ENCODE measurements around the gene HAO2. TPM values are rescaled to one million over a fixed set of nuclear protein-coding genes. Genes with fewer than 3 reads are reported as not detected.
"Not testable (repeated sequence)": the region's sequence is repeated elsewhere in the genome, so short reads cannot be mapped to it uniquely, and the experiment has no call there.

The HAO2 gene
- total RNA-seq, 1 experiment from 2014 or later = not detected

DNA sequence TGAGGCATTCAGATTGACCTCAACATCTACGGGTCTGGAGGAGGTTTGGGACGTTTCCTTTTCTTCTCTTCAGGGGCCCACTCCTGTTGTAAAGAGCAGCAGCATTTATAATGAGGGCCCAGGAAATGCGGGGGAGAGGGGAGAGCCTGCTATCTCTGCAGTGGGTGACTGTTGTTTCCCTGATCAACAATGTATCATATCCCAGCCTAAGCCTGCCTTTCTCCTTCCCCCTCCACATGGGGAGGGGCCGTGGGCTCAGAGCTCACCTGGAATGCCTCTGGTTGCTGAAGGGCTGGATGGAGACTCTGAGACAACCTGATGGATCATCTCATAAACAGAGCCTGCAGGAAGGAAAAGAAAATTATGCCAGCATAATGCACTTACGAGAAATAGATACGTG is 36.0 kb upstream of the HAO2 start:
- H3K27ac ChIP-seq (ENCODE audit: low read depth, low read length, poor library complexity, severe bottlenecking) = no peak overlapping the region
- no peaks in the 10 kb centered on the region for H3K27me3 ChIP-seq (replicated peaks; ENCODE audit: insufficient read depth, low read depth, low read length, poor library complexity)
- intact Hi-C loops (cut with micrococcal nuclease; ENCODE audit: unreplicated experiment) = no loop called here
- H3K9me3 ChIP-seq (ENCODE audit: low read depth, low read length, poor library complexity, severe bottlenecking) = no peaks in the 10 kb centered on the region
- TF ChIP-seq EZH2 (IDR thresholded peaks at IDR 0.05; ENCODE audit: borderline replicate concordance, low read depth, low read length, poor library complexity, severe bottlenecking) = no peak
- TF ChIP-seq CTCF (conservative IDR thresholded peaks at IDR 0.05; ENCODE audit: low read depth, low read length) = no peak
- POLR2A ChIA-PET (ENCODE audit: low non-redundant PET) = no interaction called here
- no peak overlapping the region for H3K4me3 ChIP-seq (ENCODE audit: low read depth, low read length, poor library complexity, severe bottlenecking)
- DNase-seq (ENCODE audit: low spot score) = no peak
- CTCF ChIA-PET = interaction anchor here (0.5 kb wide), 1 partner anchor 94 kb away, joined by 7 read pairs; no protein-coding TSS in a partner anchor
- BruUV-seq (replicated peaks) = no TSS peak
- H3K36me3 ChIP-seq (ENCODE audit: insufficient read depth, low read length, poor library complexity, severe bottlenecking) = no peaks in the 10 kb centered on the region
- H3K4me1 ChIP-seq (ENCODE audit: insufficient read depth, low read length, poor library complexity, severe bottlenecking) = no peaks in the 10 kb centered on the region

DNA sequence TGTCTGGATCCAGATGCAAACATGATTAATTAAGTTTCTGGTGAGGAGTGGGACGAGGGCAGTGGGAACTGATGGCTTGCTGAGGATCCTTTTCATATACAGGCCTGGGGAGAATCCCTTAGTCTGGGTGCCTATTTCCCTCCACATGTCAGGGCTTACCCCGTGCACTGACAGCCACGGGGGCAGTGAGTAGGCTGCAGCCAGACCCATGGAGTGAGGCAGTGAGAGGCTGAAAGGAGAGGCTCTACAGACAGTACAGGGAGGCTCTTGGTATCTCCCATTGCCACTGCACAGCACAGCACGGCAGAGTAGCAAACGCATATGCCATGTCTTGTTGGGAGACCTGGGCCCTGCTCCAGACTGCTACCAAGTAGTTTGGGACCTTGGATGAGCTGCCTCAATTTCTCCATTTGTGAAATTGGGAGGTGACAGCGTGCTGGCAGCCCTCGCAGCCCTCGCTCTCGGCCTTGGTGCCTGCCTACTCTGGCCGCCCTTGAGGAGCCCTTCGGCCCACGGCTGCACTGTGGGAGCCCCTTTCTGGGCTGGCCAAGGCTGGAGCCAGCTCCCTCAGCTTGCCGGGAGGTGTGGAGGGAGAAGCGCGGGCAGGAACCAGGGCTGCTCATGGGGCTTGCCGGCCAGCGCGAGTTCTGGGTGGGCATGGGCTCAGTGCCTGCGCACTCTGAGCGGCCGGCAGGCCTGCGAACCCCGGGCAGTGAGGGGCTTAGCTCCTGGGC is 35.3 kb upstream of the HAO2 start:
- ChIA-PET CTCF (no interaction called here), POLR2A (ENCODE audit: low non-redundant PET) (no interaction called here)
- no TSS peak for BruUV-seq (replicated peaks)
- intact Hi-C loops (cut with micrococcal nuclease; ENCODE audit: unreplicated experiment) = no loop called here
- H3K36me3 ChIP-seq (ENCODE audit: insufficient read depth, low read length, poor library complexity, severe bottlenecking) = no peaks in the 10 kb centered on the region
- no peaks in the 10 kb centered on the region for H3K27me3 ChIP-seq (replicated peaks; ENCODE audit: insufficient read depth, low read depth, low read length, poor library complexity)
- H3K4me3 ChIP-seq (ENCODE audit: low read depth, low read length, poor library complexity, severe bottlenecking) = no peak overlapping the region
- no peak for DNase-seq (ENCODE audit: low spot score)
- H3K9me3 ChIP-seq (ENCODE audit: low read depth, low read length, poor library complexity, severe bottlenecking) = no peaks in the 10 kb centered on the region
- H3K4me1 ChIP-seq (ENCODE audit: insufficient read depth, low read length, poor library complexity, severe bottlenecking) = no peaks in the 10 kb centered on the region
- TF ChIP-seq CTCF (conservative IDR thresholded peaks at IDR 0.05; ENCODE audit: low read depth, low read length) (no peak), EZH2 (IDR thresholded peaks at IDR 0.05; ENCODE audit: borderline replicate concordance, low read depth, low read length, poor library complexity, severe bottlenecking) (no peak)
- no peak overlapping the region for H3K27ac ChIP-seq (ENCODE audit: low read depth, low read length, poor library complexity, severe bottlenecking)

- H3K9me3 ChIP-seq (ENCODE audit: low read depth, low read length, poor library complexity, severe bottlenecking); BruUV-seq (replicated peaks); H3K27me3 ChIP-seq (replicated peaks; ENCODE audit: insufficient read depth, low read depth, low read length, poor library complexity); DNase-seq (ENCODE audit: low spot score); H3K4me3 ChIP-seq (ENCODE audit: low read depth, low read length, poor library complexity, severe bottlenecking); POLR2A ChIA-PET (ENCODE audit: low non-redundant PET); intact Hi-C loops (cut with micrococcal nuclease; ENCODE audit: unreplicated experiment); H3K27ac ChIP-seq (ENCODE audit: low read depth, low read length, poor library complexity, severe bottlenecking); H3K4me1 ChIP-seq (ENCODE audit: insufficient read depth, low read length, poor library complexity, severe bottlenecking); H3K36me3 ChIP-seq (ENCODE audit: insufficient read depth, low read length, poor library complexity, severe bottlenecking); CTCF ChIA-PET: not testable (repeated sequence)
These were observed 34.7 kb upstream of the HAO2 start for GRCh38 chr1:119333897-119334250.

- POLR2A ChIA-PET (ENCODE audit: low non-redundant PET) = no interaction called here
- TF ChIP-seq CTCF (conservative IDR thresholded peaks at IDR 0.05; ENCODE audit: low read depth, low read length) (no peak), EZH2 (IDR thresholded peaks at IDR 0.05; ENCODE audit: borderline replicate concordance, low read depth, low read length, poor library complexity, severe bottlenecking) (no peak)
- Histone ChIP-seq H3K4me1 (ENCODE audit: insufficient read depth, low read length, poor library complexity, severe bottlenecking) (no peaks in the 10 kb centered on the region), H3K4me3 (ENCODE audit: low read depth, low read length, poor library complexity, severe bottlenecking) (no peak overlapping the region), H3K36me3 (ENCODE audit: insufficient read depth, low read length, poor library complexity, severe bottlenecking) (no peaks in the 10 kb centered on the region), H3K27me3 (replicated peaks; ENCODE audit: insufficient read depth, low read depth, low read length, poor library complexity) (no peaks in the 10 kb centered on the region), H3K9me3 (ENCODE audit: low read depth, low read length, poor library complexity, severe bottlenecking) (no peaks in the 10 kb centered on the region), H3K27ac (ENCODE audit: low read depth, low read length, poor library complexity, severe bottlenecking) (no peak overlapping the region)
- no TSS peak for BruUV-seq (replicated peaks)
- CTCF ChIA-PET = no interaction called here
- intact Hi-C loops (cut with micrococcal nuclease; ENCODE audit: unreplicated experiment) = no loop called here
- no peak for DNase-seq (ENCODE audit: low spot score)
These were observed 31.7 kb upstream of the HAO2 start for GRCh38 chr1:119336848-119337247.
